Inferior parietal cortex (tissue), 1 donor: Measurements from ENCODE around the gene LRRC9.
"Not testable (repeated sequence)": the region's sequence is repeated elsewhere in the genome, so short reads cannot be mapped to it uniquely, and the experiment has no call there.

ENCODE experiments used
- DNase-seq: peaks from one replicate; pipeline ENCODE4 v3.0.0-alpha.2; 2016; ENCODE audit errors: extremely low spot score

LRRC9 gene

DNA sequence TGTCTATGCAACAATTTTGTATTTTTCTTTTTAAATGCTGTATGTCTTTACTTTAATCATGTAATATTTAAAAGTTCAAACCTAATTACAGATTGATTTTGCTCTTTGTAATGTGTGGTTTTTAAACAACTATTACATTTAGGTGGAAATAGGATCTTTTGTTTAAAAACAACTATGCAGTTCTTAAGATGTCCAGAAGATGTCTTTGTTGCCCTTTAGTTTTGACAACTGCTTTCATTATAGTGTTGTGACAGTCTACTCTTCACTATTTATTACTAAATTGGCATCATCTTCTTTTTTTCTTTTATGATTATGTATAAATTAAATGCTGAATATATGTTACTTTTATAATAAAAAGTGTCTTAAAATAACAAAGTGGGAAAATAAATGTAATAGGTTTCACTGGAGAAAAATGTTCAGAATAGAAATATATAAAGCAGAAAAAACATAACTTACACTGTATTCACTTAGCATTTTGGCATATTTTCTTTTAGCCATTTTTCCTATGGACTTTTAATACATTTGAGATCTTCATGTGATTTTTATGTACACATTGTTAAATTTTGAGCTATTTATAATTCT is 144.6 kb downstream of the LRRC9 start:
- DNase-seq: peak; percentile 47

DNA sequence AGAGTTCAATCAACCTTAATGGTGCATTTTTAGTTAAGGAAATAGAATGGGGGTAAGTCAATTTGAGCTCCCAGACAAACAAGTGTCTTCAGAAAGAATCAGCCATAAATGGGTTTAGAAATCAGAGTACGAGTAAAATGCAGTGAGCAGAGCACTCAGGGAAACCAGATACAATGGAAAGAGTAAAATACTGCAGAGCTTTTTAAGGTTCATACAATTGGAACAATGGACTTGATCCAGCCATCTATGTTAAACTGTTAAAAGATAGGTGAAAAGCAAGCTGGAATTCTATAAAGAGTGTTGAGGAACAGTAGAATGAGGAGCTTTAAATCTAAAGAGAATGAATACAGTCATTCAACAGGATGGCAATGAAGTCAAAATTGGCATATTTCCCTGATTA is 147.9 kb downstream of the LRRC9 start:
- DNase-seq: no peak

DNA sequence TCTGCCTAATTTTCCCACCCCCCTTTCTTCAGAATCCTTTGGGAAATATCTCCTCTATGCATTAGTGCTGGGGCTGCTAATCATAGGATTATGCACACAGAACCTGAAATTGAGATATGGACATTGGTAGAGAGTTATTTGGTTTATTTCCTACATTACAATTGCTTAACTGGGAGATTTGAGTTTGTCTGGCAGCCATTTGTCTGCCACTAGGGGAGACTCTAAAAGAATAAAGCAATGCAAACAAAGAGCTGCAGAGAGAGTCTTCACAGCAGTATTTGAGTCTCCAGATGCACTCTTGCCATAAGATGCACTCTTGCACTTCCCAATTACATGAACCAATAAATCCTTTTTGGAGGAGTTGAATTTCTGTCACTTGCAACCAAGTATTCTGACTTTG is 159.8 kb downstream of the LRRC9 start:
- no peak for DNase-seq

DNA sequence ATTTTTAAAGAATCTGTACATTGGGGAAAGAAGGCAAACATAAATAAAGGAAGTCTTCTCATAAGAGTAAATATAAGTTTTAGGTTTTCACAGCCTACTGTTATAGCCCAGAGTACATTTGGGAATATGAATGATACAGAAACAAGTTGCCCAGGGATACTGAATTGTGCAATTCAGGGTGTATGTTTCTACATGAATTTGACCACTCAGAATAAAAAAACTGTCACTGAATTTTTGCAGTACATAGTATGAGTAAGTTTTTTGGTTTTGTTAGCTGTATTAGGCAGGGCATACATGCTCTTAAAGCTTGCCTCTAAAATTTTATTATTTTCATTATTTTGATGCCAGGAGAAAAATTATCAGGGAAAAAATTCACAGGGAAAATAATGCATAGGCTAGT is 165.1 kb downstream of the LRRC9 start:
- no peak for DNase-seq

DNA sequence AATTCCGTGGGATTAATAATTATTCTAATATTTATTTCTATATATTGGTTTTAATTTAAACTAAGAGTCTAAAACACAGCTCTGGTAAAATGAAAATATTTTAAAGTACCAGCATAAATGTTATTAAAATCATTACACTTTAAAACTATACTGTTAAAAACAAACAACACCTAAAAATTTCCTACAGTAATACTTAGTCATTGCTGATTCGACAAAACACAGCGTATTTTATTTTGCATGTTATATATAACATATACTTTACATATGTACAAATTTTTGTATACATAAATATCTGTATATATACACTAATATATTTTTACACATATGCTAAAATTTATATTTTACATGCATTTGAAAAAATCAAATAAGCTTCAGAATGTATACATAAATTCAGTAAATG is 165.7 kb downstream of the LRRC9 start:
- DNase-seq: no peak

DNA sequence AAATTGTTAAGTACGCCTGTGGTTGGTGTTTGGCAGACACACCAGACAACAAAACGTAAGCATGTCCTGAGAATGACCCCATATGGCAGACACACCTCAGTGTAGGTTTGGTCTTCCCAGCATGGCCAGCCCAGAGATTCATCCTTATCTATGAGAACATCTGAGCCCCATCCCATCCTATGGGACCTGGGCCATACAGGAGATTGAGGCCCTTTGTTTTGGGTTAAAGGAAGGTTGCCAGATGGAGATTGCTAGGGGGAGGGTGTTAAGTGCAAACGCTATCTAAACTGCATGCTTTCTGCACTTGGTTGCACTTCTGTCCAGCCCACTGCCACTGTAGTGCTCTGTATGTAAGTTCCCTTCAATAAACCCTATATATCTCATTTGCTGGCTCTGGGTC is 167.7 kb downstream of the LRRC9 start:
- DNase-seq: no peak

DNA sequence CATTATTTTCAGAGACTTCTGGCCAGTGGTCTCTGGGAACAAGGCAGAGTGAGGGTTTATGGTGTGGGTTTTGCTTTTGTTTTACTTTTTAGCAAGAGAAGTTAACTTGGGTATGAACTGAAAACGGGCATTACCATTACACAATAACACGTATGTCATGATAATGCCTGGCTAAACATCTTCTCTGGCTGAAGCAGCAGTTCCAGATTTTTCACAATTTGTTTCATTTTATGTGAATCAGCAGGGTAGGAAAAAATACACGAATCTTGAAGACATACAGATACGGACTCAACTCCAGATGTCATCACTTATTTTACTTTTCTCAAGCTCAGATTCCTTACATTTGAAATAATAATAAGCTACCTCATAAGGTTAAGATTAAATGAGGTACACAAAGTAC is 169.3 kb downstream of the LRRC9 start:
- DNase-seq: no peak

DNA sequence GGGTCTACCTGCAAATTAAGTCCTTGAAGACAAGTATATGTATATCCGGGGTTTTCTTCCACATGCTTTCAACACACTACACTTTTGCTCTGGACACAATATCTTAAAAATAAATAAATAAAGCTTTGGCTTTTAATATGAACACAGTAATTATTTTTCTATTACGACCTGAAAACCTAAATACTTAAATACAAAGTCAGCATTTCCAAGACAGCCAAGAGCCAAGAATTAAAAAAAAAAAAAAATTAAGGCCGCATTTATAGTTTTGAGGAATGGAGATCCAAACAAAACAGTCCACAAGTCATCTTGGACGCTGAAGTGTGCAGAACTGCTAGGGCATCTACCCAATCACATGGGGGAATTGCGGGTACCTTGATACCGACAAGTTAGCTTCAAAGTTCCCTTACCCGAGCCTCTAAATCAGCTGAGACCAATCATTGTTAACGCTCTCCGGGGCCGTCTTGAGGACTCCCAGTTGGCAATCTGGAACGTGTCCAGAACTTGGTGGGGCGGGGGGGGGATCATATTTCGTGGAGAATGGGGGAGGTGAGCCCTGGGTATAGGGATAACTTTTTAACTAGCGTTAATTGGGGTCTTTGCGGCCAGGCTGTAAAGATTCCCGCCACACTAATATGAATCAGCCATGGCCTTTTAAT is 171.0 kb downstream of the LRRC9 start:
- peak; percentile 47 for DNase-seq

DNA sequence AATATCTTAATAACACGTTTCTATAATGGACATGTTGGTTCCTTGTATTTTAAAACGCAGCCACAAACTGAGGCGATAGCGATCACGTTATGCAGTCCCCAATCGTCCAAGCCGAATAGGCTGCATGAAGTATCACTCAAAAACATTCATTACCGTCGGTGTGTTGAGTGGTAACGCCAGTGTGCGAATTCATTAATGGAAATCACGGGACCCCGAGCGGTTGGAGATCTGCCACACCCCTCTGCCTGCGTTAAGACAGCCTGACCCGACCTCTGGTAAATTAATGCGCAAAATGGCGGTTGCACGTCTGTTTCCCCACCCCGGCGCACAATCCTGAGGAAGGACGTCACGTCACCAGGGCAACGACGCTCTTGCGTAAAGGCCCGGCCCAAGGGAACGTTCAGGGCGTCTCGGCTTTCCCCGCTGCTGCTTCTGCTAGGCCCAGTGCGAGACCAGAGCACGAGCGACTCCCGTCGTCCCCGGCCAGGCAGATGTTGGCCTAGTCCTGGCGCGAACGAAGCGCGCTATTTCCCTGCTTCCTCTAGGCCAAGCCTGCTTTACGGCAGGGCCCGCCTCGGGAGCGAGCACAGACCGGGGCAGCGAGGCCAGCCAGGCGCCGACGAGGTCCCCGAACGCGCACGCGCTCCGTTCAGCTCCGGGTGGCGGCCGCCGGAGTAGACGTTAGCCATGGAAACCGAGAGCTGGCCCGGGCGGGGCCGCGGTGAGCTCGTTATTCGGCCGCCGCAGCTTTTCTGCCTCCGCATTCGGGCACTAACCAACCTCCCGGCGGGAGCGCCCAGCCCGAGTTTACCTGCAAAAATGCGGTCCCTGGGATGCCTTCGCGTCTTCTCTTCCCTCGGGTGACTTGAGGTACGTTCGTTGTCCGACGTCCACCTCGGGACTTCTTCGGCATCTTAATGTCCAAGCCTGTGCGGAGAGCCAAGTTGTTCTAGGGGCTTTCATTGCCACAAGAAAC is 171.9 kb downstream of the LRRC9 start, which contains the start of gene PCNX4:
Gene PCNX4 (plus strand): TSS at position 374 of the 976 bp plus-strand sequence. CDS start 15,716 bp downstream, outside the sequence.
- peak; percentile 97 for DNase-seq

DNA sequence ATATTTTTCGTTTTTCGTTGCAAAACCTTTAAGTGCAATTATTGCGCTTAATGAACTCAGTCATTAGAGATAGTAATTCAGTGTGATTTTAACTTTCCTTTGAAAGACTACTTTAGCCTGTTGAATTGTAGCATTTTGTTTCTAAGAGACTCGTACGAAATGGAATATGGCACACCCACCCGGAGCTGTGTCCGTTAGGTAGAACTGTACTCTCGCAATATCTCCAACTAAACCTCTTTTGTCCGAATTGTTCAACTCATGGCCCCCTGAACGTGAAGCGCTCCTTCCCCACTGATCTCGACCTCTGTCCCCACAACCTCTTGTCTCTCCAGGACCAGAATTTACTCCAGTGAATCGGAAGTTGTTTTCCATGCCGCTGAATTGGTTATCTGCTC is 172.6 kb downstream of the LRRC9 start:
- DNase-seq: peak; percentile 54

DNA sequence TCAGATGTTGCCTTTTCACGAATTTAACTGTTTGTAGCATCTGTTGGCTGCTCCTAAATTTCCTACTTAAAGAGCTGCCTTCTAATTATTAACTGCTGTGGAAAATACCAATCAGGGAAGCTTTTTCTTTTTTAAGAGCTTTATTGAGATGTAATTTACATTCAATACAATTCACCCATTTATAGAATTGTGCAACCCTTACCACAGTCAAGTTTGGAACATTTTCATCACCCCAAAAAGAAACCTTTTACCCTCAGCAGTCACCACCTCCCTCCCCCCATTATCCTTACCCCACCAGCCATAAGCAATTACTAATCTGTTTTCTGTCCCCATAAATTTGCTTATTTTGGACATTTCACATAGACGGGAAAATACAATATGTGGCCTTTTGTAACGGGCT is 173.1 kb downstream of the LRRC9 start:
- no peak for DNase-seq

DNA sequence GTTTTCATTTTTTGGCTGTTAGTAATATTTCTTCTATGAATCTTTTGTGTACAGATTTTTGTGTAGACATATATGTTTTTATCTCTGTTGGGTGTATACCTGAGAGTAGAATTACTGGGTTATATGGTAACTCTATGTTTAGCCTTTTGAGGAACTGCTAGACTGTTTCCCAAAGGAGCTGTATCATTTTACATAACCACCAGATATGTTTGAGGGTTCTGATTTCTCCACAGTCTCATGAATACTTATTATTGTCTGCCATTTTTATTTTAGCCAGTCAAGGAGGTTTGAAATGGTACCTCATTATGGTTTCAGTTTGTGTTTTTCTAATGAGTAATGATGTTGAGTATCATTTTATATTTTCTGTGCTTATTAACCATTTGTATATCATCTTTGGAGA is 173.7 kb downstream of the LRRC9 start:
- DNase-seq: no peak

DNA sequence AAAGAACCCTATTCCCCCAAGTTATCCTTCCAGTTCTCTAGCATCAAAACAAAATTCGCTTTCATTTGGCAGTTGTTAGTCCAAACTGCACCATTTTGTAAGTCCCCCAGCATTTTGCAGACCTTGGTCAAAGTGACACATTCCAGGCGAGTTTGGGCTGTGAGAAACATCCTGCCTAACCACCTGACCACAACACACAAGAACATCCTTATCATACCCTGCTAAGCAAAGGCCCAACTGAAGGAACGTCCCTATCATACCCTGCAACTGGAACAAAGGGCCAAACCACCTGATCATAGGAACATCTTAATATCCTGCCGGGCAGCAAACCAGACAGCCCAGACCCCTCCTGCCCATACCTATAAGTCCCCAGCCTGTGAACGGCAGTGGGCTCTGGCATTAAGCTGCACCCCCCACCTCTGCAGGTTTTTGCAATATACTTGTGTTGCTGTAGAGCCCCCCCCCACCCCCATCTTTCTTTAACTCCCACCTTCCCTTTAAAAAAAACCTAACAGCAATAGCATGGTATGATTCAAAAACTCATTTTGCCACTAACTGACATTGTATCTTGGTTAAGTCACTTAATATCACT is 174.5 kb downstream of the LRRC9 start:
- DNase-seq: no peak

DNA sequence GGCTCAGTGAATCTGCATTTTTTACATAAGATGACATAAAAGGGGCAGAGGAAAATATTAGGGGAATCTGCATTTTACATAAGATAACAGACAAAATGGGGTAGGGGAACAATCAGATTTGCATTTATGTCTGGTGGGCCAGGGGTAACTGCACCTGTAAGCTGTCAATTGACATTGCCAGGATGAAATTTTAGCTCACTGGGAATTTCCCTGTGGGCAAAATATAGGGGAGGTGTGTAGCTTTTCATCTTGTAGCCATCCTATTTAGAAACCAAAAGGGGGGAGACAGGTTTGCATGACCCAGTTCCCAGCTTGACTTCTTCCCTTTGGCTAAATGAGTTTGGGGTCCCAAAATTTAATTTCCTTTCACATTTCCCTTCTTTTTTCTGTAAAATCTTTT is 175.3 kb downstream of the LRRC9 start:
- DNase-seq: no peak

DNA sequence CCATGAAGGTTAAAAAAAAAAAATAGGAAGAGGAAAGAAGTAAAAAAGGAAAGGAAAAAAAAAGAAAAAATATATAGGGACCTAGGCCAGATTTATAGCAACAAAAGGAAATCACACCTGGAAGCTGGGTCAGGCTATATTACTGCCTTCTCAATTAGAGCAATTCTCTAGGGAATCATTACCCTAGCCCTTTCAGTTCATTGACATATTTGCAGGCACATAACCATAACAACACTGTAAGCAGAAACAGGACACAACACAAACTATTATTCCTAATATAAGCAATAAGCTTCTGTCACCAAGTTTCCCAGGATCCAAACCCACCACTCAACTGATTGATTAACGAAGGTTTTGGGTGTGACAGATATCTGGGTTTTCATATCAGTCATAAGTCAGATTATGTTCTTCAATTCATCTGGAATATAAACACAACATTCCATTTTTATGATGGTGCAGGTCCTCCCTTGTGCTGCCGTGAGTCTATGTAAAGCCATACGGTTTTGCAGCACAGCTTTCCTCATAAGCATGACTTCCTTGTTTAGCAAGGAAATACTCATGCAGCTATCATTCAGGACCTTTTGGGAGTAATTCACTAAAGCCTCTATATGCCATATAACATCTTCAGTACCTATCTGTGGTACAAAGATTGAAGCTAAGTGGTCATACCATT is 176.0 kb downstream of the LRRC9 start:
- no peak for DNase-seq

DNA sequence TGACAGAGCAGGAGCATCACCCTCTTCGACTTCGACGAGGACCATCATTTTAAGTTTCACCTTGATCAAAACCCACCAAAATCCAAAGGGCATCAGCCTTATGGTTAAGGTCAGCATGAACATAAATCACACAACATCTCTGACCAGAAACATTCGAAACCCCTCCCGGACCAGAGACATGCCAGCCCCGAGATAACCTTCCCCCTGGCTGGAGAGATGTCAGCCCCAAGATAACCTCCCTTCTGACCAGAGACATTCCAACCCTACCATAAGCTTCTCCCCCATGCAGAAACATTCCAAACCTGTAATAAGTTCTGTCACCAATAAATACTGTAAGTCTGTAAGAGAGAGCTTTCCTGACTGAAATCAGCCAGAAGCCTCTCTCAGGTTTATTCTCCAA is 178.0 kb downstream of the LRRC9 start:
- no peak for DNase-seq

DNA sequence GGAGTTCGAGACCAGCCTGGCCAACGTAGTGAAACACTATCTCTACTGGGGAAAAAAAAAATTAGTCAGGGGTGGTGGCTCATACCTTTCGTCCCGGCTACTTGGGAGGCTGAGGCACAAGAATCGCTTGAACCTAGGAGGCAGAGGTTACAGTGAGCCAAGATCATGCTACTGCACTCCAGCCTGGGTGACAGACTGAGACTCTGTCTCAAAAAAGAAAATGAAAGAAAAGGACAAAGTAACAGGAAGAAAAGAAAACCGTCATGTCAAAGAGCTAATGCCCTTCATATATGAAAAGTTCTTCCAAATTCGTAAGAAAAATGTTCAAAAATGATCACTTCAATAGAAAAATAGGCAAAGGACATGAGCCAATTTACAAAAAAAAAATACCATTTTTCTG is 179.9 kb downstream of the LRRC9 start:
- DNase-seq: not testable (repeated sequence)

DNA sequence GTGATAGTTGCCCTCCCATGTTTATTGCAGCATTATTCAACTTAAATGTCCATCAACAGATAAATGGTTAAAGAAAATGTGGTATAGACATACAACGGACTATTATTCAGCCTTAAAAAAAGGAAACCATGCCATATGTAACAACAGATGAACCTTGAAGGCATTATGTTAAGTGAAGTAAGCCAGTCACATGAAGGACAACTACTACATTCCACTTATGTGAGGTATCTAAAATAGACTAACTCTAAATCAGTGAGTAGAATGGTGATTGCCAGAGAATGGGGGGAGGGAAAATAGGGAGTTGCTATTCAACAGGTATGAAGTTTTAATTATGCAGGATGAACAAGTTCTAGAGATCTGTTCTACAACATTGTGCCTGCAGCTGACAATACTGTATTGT is 181.8 kb downstream of the LRRC9 start:
- DNase-seq: no peak

DNA sequence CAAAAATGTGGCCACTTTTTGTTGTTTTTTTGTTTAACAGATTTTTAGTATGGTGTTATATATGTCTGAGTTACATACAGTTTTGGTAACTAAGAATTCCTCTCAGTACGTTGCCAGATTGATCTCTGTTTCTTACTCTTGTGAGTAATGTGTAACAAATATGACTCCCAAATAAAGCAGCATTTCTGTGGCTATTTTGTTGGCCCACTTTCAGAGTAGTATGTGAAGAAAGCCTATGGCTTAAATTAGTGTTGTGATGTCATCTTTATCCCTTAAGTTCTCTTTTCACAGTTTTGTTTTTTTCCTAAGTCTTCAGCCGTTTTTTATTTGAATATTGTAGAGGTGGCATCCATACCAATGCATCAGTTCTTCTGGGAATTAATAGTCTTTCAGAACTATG is 182.4 kb downstream of the LRRC9 start:
- DNase-seq: no peak

DNA sequence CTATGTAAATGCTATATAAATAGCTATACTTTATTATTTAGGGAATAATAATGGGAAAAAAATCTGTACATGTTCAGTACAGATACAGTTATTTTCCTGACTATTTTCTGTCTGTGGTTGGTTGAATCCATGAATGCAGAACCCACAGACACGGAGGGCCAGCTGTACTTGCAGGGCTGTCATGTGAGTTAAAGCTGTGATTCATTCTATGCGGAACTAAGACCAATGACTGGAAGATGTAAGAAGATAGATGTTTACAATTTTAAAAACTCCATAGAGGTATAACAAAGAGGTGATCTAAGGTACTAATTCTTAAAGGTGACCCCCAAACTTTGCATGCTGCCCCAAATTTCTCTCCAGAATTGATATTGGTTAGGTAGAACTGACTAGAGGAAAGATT is 186.4 kb downstream of the LRRC9 start:
- peak; percentile 61 for DNase-seq

DNA sequence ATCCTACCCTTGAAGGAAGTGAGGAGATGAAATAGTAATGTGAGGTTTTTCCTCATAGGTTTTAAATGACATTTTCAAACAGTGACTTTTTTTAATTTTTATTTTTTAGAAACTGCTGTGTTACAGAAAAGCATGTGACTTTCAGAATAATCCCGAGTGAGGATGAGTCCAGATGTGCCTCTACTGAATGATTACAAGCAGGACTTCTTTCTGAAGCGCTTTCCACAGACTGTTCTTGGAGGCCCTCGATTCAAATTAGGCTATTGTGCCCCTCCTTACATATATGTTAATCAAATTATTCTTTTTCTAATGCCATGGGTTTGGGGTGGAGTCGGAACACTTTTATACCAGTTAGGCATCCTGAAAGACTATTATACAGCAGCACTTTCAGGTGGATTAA is 187.5 kb downstream of the LRRC9 start:
- DNase-seq: no peak

DNA sequence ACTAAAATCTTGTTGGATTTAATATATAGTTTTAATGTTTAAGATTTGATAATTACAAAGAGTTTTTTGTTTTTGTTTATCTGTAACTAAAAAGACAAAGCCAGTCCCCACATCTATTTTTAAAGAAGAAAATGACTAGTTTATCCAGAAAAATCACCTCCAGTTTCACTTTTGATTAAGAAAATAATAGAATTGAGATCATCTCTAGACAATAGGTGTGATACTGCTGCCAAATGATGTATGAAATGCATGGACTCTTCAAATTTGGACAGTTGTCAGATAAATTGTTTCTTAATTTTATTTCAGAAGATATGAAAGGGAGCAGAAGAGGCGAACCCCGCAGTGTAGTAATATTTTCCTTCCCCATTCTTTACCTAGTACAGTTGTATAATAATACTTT is 191.8 kb downstream of the LRRC9 start:
- no peak for DNase-seq
